Naive thymus-derived CD8-positive, alpha-beta T cell (primary cell): ENCODE measurements around the gene HUS1B. TPM values are rescaled to one million over a fixed set of nuclear protein-coding genes. Genes with fewer than 3 reads are reported as not detected.

Experiments used
- ATAC-seq, 2 donors: fragments of 150-1000 bp; cut with Tn5 transposase in 1 of 2; sonication (Bioruptor Pico), chemical (Tn5 transposase) in 1 of 2; 1 replicate in 1 of 2; 2 replicates in 1 of 2; pipeline ENCODE4 v1.10.0; 2021; ENCODE audit warnings: mild to moderate bottlenecking in 2 of 2, moderate library complexity in 2 of 2
- POLR2A ChIA-PET: fragments of 350-600 bp; sonication (Branson Sonifier 250); formaldehyde crosslinking; loops from one replicate; lab custom pipeline; 2021; ENCODE audit warnings: antibody characterized with exemption; lab: Charles Lee
- DNase-seq, 10 donors: peaks; one replicate each; pipeline versions ENCODE4 v3.0.0 to v3.0.0-alpha.2; 2020 to 2022
- H3K27ac Mint-ChIP-seq, 10 donors: one replicate each; pipeline ENCODE4 v1.8.0; 2020 to 2022; ENCODE audit warnings: mild to moderate bottlenecking in 10 of 10, mixed read lengths in 10 of 10, moderate library complexity in 4 of 10, inconsistent platforms in 1 of 10
- H3K27me3 Mint-ChIP-seq, 5 donors: one replicate each; pipeline ENCODE4 v1.8.0; 2021 to 2022; ENCODE audit warnings: mixed read lengths in 5 of 5
- H3K36me3 Mint-ChIP-seq, 3 donors: one replicate each; pipeline ENCODE4 v1.8.0; 2020 to 2022; ENCODE audit warnings: mixed read lengths in 3 of 3, mild to moderate bottlenecking in 2 of 3, inconsistent platforms in 1 of 3
- H3K4me1 Mint-ChIP-seq, 4 donors: one replicate each; pipeline ENCODE4 v1.8.0; 2021 to 2022; ENCODE audit warnings: mixed read lengths in 4 of 4
- H3K4me3 Mint-ChIP-seq, 10 donors: one replicate each; pipeline ENCODE4 v1.8.0; 2020 to 2022; ENCODE audit warnings: mild to moderate bottlenecking in 10 of 10, mixed read lengths in 10 of 10, moderate library complexity in 6 of 10, inconsistent platforms in 1 of 10
- H3K9me3 Mint-ChIP-seq, 9 donors: one replicate each; pipeline ENCODE4 v1.8.0; 2020 to 2022; ENCODE audit warnings: mixed read lengths in 9 of 9, mild to moderate bottlenecking in 3 of 9, inconsistent platforms in 1 of 9, moderate library complexity in 1 of 9
- polyA plus RNA-seq, 3 donors: library from polyadenylated mRNA; unstranded; fragments of 300-500 nt; fragmentation: Illumina TruSeq; gene quantifications; one replicate each; pipeline ENCODE4 v1.2.3, GENCODE V29; 2021
- total RNA-seq, 8 experiments: library from RNA in 2 of 8; stranded (reverse) in 2 of 8; gene quantifications; one replicate each; pipeline ENCODE4 v1.2.3 and lab custom pipeline; 2021 to 2026

HUS1B gene
- total and polyA plus RNA-seq, 5 experiments from 2014 or later: 0.58 to 2.5 (median 0.89) TPM

DNA sequence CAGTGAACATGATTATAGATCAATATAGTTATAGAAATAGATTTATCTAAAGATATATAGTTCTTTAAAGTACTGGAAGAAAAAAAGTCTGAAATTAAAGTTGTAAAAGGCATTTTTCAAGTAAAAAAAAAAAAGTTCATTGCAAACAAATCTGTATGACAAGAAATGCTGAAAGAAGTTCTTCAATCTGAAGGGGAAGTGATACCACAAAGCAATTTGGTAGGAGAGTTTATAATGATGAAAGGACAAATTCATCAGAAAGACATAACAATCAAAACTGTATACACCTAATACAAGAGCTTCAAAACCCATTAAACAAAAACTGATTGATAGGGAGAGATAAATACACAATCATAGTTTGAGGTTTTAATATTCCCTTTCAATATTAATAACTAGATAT, 14.1 kb downstream of the HUS1B start:
- Mint-ChIP-seq H3K9me3 (peaks cover 0 to 11% (median 0%) of the 10 kb centered on the region in 9 donors), H3K4me1 (peaks cover 35 to 73% (median 40%) of the 10 kb centered on the region in 4 donors)
- POLR2A ChIA-PET: interaction anchor here (0.7 kb wide), 1 partner anchor 18 kb away, joined by 4 read pairs; no protein-coding TSS in a partner anchor

GRCh38 chr6:641225-641985, 15.5 kb downstream of the HUS1B start:
- no peak for DNase-seq
- Mint-ChIP-seq H3K36me3 (peaks cover 7 to 27% (median 19%) of the 10 kb centered on the region in 3 donors), H3K27me3 (no peaks in the 10 kb centered on the region), H3K27ac (peak overlapping the region in 1 of 10 donors; percentile 38), H3K4me1 (peaks cover 30 to 62% (median 32%) of the 10 kb centered on the region in 4 donors), H3K4me3 (no peak overlapping the region), H3K9me3 (peaks cover 0 to 11% (median 0%) of the 10 kb centered on the region in 9 donors)
- POLR2A ChIA-PET: no interaction called here
- no peak for ATAC-seq

More for the DNA sequence above, 14.1 kb downstream of the HUS1B start:
- ATAC-seq: no peak
- Mint-ChIP-seq H3K27ac (no peak overlapping the region), H3K4me3 (no peak overlapping the region), H3K27me3 (no peaks in the 10 kb centered on the region), H3K36me3 (peaks cover 0 to 14% (median 11%) of the 10 kb centered on the region in 3 donors)
- DNase-seq: no peak

- no peak for DNase-seq
- H3K4me3 Mint-ChIP-seq: no peak overlapping the region
- ATAC-seq: no peak
- H3K4me1 Mint-ChIP-seq: peaks cover 5 to 19% (median 12%) of the 10 kb centered on the region in 4 donors
- H3K9me3 Mint-ChIP-seq: peaks cover 0 to under 1% (median 0%) of the 10 kb centered on the region in 9 donors
- H3K27me3 Mint-ChIP-seq: no peaks in the 10 kb centered on the region
- POLR2A ChIA-PET: no interaction called here
- H3K27ac Mint-ChIP-seq: no peak overlapping the region
- H3K36me3 Mint-ChIP-seq: peaks cover 12 to 62% (median 16%) of the 10 kb centered on the region in 3 donors
Measured at GRCh38 chr6:636488-636887, 20.4 kb downstream of the HUS1B start.

DNA sequence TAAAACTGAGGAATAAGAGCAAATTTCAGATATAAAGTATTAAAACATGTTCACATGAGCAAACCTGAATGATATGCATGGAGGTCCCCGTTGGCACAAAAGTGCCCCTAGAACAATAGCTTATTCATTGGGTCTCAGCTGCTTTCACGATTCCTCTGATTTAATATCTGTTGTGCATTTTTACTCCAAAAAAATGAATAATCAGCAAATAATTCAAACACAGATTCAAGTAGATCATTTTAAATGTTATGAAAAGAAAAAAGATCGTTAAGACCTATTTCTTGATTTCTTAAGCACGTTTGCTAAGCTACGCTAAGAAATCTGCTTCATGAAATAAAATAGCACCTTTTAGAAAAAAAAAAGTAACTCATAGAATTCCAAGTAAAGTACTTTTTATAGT, 21.7 kb downstream of the HUS1B start:
- H3K4me1 Mint-ChIP-seq: peaks cover 2 to 10% (median 9%) of the 10 kb centered on the region in 4 donors
- no peak overlapping the region for H3K4me3 Mint-ChIP-seq
- POLR2A ChIA-PET: no interaction called here
- no peaks in the 10 kb centered on the region for H3K27me3 Mint-ChIP-seq
- ATAC-seq: no peak
- no peak overlapping the region for H3K27ac Mint-ChIP-seq
- no peak for DNase-seq
- no peaks in the 10 kb centered on the region for H3K9me3 Mint-ChIP-seq
- peaks cover 12 to 71% (median 14%) of the 10 kb centered on the region in 3 donors for H3K36me3 Mint-ChIP-seq

DNA sequence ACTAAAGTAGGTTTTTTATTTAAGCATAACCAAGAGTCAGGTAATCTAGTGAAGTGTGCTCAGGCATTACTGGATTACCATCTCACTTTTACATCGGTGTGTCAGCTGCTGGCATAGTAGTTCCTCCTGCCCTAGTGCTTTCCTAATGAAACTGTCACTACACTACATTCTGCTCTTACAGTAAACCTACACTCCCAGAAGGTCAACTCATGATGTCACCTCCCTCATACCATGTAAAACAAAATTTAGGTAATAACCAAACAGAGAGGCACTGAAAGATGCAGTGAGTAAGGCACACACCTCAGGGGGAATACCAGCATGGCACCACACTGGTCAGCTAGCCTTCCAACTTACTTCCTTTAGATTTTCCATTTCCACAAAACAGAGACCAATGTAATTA, 23.3 kb downstream of the HUS1B start:
- ATAC-seq (no peak), DNase-seq (no peak)
- Mint-ChIP-seq H3K36me3 (peaks cover 12 to 82% (median 14%) of the 10 kb centered on the region in 3 donors), H3K4me1 (peaks cover 4 to 14% (median 8%) of the 10 kb centered on the region in 4 donors), H3K27ac (no peak overlapping the region), H3K27me3 (no peaks in the 10 kb centered on the region), H3K9me3 (no peaks in the 10 kb centered on the region), H3K4me3 (no peak overlapping the region)
- POLR2A ChIA-PET: no interaction called here

DNA sequence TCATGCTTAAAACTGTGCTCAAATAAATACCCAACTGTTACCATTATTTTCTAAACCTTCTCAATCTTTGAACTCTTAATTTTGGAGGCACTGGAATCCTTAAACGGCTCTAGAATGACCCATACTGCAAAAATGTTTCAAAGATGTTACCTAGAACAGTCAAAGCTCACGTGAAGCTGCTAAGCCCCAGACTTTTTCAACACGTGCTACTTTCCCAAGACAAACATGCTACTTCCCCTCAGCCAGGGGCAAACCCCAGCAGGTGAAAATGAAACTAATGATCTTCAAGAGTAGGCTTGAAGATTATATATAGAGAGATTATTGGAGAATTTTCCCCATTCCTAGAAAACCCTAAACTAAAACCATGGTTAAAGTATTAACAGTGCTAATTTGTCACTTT, 28.1 kb downstream of the HUS1B start:
- Mint-ChIP-seq H3K27ac (peak overlapping the region in 5 of 10 donors; percentile 24 to 66 (median 56)), H3K27me3 (no peaks in the 10 kb centered on the region), H3K9me3 (no peaks in the 10 kb centered on the region), H3K36me3 (peaks cover 0 to 81% (median 4%) of the 10 kb centered on the region in 3 donors), H3K4me3 (no peak overlapping the region), H3K4me1 (peaks cover 6 to 15% (median 13%) of the 10 kb centered on the region in 4 donors)
- no peak for ATAC-seq
- no peak for DNase-seq
- POLR2A ChIA-PET: no interaction called here

- peaks cover 6 to 17% (median 14%) of the 10 kb centered on the region in 4 donors for H3K4me1 Mint-ChIP-seq
- no peak for DNase-seq
- no peaks in the 10 kb centered on the region for H3K27me3 Mint-ChIP-seq
- H3K4me3 Mint-ChIP-seq: no peak overlapping the region
- POLR2A ChIA-PET: no interaction called here
- H3K9me3 Mint-ChIP-seq: no peaks in the 10 kb centered on the region
- peak overlapping the region in 2 of 10 donors; percentile 22 to 64 for H3K27ac Mint-ChIP-seq
- H3K36me3 Mint-ChIP-seq: peaks cover 0 to 86% (median 2%) of the 10 kb centered on the region in 3 donors
- ATAC-seq: no peak
Measured at GRCh38 chr6:626236-626635, 30.7 kb downstream of the HUS1B start.

- Mint-ChIP-seq H3K4me1 (peaks cover 10 to 13% (median 13%) of the 10 kb centered on the region in 4 donors), H3K4me3 (no peak overlapping the region), H3K27ac (peak overlapping the region in 1 of 10 donors; percentile 82), H3K36me3 (peaks cover 0 to 90% (median 2%) of the 10 kb centered on the region in 3 donors), H3K27me3 (no peaks in the 10 kb centered on the region), H3K9me3 (no peaks in the 10 kb centered on the region)
- no peak for ATAC-seq
- no peak for DNase-seq
- POLR2A ChIA-PET: no interaction called here
Measured at GRCh38 chr6:624979-625378, 31.9 kb downstream of the HUS1B start.

DNA sequence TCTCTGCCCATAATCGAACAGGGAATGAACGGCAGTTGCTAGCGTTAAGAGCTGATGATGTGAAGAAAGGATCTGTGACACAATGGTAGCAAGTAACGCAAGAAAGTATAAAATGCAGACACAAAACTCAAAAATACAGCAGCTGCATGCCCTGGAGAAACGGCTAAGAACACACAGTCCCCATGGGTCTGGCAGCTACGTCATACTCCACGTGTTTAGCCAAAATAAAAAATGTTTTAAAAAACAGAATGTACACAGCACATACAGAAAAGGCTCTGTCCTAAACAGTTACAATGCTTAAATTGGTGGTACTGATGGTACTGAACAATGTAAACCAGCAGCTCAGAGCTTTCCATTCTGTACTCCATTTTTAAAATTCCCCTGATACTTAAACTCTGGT, 34.4 kb downstream of the HUS1B start:
- peak overlapping the region in 1 of 10 donors; percentile 8 for H3K27ac Mint-ChIP-seq
- no peaks in the 10 kb centered on the region for H3K9me3 Mint-ChIP-seq
- no peak overlapping the region for H3K4me3 Mint-ChIP-seq
- peaks cover 0 to 85% (median 4%) of the 10 kb centered on the region in 3 donors for H3K36me3 Mint-ChIP-seq
- DNase-seq (no peak), ATAC-seq (no peak)
- peaks cover 0 to 7% (median 3%) of the 10 kb centered on the region in 4 donors for H3K4me1 Mint-ChIP-seq
- POLR2A ChIA-PET: no interaction called here
- H3K27me3 Mint-ChIP-seq: no peaks in the 10 kb centered on the region

DNA sequence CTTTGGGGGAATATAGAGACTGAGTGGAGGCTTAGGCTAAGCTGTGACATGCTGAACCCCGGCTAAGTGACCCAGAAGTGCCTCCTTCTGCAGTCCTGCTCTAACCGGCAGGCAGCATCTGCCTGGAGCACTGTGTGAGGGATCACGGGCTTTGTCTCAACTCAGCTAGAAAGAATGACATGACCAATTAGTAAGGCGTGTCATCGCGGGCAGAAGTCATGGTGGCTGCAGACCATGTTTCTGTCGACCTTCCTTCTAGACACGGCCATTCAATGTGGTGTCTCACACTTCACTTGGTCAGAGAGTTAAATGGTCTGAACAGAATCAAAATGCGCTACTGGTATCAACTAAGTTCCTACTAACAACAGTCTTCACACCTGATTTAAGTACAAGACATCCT, 35.0 kb downstream of the HUS1B start:
- no peak overlapping the region for H3K27ac Mint-ChIP-seq
- no peaks in the 10 kb centered on the region for H3K9me3 Mint-ChIP-seq
- H3K36me3 Mint-ChIP-seq: peaks cover 0 to 84% (median 8%) of the 10 kb centered on the region in 3 donors
- no peaks in the 10 kb centered on the region for H3K27me3 Mint-ChIP-seq
- ATAC-seq (no peak), DNase-seq (no peak)
- peaks cover 0 to 7% (median 3%) of the 10 kb centered on the region in 4 donors for H3K4me1 Mint-ChIP-seq
- POLR2A ChIA-PET: no interaction called here
- H3K4me3 Mint-ChIP-seq: no peak overlapping the region

DNA sequence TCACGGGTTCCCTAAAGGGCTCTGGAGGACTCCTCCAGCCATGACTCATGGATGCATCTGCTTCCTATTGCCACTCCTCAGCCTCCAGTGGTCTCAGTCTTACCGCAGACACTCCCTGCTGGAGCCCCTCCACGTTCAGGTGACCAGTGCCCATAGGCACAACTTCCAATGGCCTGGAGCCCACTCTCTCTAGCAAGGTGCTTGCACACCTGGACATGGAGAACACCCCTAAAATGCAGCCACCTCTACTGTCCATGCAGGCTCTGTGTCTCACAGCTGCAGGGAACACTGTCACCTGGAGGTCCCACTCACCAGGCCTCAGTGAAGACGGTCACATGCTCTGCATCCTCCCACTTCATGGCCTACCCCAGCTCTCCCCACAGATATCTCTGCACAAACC, 36.0 kb downstream of the HUS1B start:
- POLR2A ChIA-PET: no interaction called here
- H3K4me1 Mint-ChIP-seq: peaks cover 0 to 7% (median 3%) of the 10 kb centered on the region in 4 donors
- no peaks in the 10 kb centered on the region for H3K9me3 Mint-ChIP-seq
- no peak for DNase-seq
- peak overlapping the region in 2 of 10 donors; percentile 55 to 60 for H3K27ac Mint-ChIP-seq
- peaks cover 0 to 80% (median 11%) of the 10 kb centered on the region in 3 donors for H3K36me3 Mint-ChIP-seq
- no peak for ATAC-seq
- no peak overlapping the region for H3K4me3 Mint-ChIP-seq
- H3K27me3 Mint-ChIP-seq: no peaks in the 10 kb centered on the region

- H3K27me3 Mint-ChIP-seq: no peaks in the 10 kb centered on the region
- H3K4me3 Mint-ChIP-seq: no peak overlapping the region
- peak overlapping the region in 2 of 10 donors; percentile 16 to 20 for H3K27ac Mint-ChIP-seq
- ATAC-seq: no peak
- POLR2A ChIA-PET: no interaction called here
- peaks cover 0 to 7% (median 3%) of the 10 kb centered on the region in 4 donors for H3K4me1 Mint-ChIP-seq
- no peaks in the 10 kb centered on the region for H3K9me3 Mint-ChIP-seq
- no peak for DNase-seq
- peaks cover 0 to 80% (median 16%) of the 10 kb centered on the region in 3 donors for H3K36me3 Mint-ChIP-seq
Measured at GRCh38 chr6:620166-620565, 36.7 kb downstream of the HUS1B start.

- peaks cover 0 to 5% (median 2%) of the 10 kb centered on the region in 4 donors for H3K4me1 Mint-ChIP-seq
- DNase-seq: no peak
- POLR2A ChIA-PET: no interaction called here
- no peak overlapping the region for H3K4me3 Mint-ChIP-seq
- ATAC-seq: no peak
- peaks cover 0 to 74% (median 23%) of the 10 kb centered on the region in 3 donors for H3K36me3 Mint-ChIP-seq
- no peaks in the 10 kb centered on the region for H3K9me3 Mint-ChIP-seq
- H3K27me3 Mint-ChIP-seq: no peaks in the 10 kb centered on the region
- peak overlapping the region in 1 of 10 donors; percentile 26 for H3K27ac Mint-ChIP-seq
Measured at GRCh38 chr6:617456-618100, 39.3 kb downstream of the HUS1B start.
